GM21381 (cell line): ENCODE data around the gene MTMR1.

Experiments
- ATAC-seq: cut with Tn5 transposase; IDR thresholded peaks from one replicate; pipeline ENCODE4 v1.9.1; 2021; ENCODE audit warnings: mild to moderate bottlenecking, moderate library complexity; ENCODE audit not compliant: unreplicated experiment

MTMR1 gene

GRCh38 chrX:150775569-150776350, 82.6 kb downstream of the MTMR1 start:
- no peak for ATAC-seq

GRCh38 chrX:150777328-150777992, 84.3 kb downstream of the MTMR1 start:
- ATAC-seq = no peak

- no peak for ATAC-seq
Measured at GRCh38 chrX:150779385-150779784, 86.2 kb downstream of the MTMR1 start.

GRCh38 chrX:150781677-150782076, 88.5 kb downstream of the MTMR1 start:
- ATAC-seq = no peak

DNA sequence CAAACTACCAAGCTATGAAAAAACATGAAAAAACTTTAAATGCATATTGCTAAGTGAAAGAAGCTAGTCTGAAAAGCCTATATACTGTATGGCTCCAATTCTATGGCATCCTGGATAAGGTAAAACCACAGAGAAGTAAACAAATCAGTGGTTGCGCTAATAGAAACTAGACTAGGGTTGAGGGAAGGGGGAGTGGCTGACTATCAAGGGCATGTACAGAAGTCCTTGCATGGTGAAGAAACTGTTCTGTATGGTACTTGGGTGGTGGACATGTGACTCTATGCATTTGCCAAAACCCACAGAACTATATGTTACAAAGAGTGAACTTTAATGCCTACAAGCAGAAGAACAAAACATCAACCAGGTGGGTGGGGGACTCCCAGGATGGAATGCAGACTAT, 96.8 kb downstream of the MTMR1 start:
- ATAC-seq = no peak

- no peak for ATAC-seq
Measured at GRCh38 chrX:150792949-150793527, 99.8 kb downstream of the MTMR1 start.

DNA sequence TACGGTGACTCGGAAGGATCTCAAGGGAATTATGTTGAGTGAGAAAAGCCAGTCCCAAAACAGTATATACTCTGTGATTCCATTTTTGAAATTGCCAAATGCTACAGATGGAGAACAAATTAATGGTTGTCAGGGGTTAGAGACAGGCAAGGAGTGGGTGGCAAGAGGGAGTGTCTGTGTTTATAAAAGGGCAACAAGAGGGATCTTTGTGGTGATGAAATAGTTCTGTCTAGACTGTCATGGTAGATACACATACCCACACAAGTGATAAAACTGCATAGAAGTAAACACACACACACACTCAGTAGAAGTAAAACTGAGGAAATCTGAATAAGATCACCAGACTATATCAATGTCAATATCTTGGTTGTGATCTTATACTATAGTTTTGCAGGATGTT, 112.5 kb downstream of the MTMR1 start:
- no peak for ATAC-seq

- ATAC-seq = no peak
Measured at GRCh38 chrX:150806827-150807226, 113.6 kb downstream of the MTMR1 start.

DNA sequence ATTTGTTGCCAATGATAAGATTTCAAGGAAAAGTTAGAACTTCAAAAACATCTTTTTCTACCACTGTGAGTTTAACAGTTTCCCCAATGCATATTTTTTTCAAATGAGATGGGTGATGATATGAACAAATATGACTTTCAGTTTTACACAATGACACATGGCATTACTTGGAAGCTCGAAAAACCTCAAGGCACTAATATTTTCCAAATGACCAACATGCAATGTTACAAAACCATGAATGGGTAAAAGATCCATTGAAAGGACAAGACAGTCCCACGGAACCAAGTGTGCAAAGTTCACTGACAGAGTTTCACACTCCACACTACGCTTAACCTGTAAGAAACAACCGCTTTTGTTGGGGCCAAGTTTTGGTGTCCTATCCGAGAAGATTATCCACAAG, 120.7 kb downstream of the MTMR1 start:
- ATAC-seq = no peak
